Fibroblast of pulmonary artery (primary cell): ENCODE measurements around the gene KCNQ1OT1.

Experiments
- DNase-seq: peaks from one replicate; pipeline ENCODE4 v3.0.0-alpha.2; 2010; ENCODE audit warnings: low read depth
- H3K4me3 ChIP-seq: replicated peaks from 2 replicates; pipeline ENCODE4 v1.5.1; 2011; ENCODE audit warnings: low read depth, mild to moderate bottlenecking, control low read depth, low read length, moderate library complexity
- TF ChIP-seq, protein P1 (sequence below): IDR thresholded peaks from 2 replicates; pipeline ENCODE4 v1.5.1; 2011; ENCODE audit warnings: mild to moderate bottlenecking, control low read depth, low read length, inconsistent platforms; ENCODE audit errors: missing control alignments

KCNQ1OT1 gene

DNA sequence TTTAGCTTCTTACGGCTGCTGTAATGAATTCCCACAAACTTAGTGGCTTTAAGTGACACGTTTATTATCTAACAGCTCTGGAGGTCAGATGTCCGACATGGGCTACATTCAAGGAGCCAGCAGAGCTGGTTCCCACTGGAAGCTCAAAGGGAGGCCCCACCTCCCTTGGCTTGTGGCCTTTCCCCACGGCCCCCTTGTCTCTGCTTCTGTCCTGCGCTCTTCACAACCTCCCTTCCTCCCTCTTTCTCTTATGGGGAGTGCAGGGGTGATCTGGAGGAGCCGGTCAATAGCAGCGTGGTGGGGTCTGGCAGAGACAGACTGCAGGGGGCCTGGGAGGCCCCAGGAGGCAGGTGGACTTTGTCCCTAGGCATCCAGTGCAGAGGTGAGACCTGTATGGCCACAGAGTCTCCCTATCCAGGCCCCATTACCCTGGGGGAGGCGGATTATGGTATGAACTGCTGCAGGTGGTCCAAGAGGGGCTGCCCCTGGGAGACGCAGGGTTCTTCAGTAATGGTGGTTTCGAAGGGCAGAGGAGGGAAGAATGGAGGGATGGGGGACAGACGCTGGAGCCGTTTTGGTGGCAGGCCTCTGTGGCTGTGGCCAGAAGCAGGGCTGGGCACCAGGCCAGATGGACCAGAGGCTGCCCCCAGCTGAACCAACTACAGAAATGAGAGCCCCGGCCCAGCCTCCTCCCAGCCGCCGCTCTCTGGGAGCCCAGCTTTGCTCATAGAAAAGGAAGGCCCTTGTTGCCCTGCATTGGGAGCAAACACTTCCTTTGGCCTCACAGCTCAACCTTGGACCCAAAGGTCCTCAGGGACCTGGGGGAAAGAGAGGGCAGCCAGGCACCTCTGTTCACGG is 30.7 kb upstream of the KCNQ1OT1 start:
- DNase-seq, result no peak
- no peak overlapping the region for H3K4me3 ChIP-seq
- TF ChIP-seq, protein P1, sequence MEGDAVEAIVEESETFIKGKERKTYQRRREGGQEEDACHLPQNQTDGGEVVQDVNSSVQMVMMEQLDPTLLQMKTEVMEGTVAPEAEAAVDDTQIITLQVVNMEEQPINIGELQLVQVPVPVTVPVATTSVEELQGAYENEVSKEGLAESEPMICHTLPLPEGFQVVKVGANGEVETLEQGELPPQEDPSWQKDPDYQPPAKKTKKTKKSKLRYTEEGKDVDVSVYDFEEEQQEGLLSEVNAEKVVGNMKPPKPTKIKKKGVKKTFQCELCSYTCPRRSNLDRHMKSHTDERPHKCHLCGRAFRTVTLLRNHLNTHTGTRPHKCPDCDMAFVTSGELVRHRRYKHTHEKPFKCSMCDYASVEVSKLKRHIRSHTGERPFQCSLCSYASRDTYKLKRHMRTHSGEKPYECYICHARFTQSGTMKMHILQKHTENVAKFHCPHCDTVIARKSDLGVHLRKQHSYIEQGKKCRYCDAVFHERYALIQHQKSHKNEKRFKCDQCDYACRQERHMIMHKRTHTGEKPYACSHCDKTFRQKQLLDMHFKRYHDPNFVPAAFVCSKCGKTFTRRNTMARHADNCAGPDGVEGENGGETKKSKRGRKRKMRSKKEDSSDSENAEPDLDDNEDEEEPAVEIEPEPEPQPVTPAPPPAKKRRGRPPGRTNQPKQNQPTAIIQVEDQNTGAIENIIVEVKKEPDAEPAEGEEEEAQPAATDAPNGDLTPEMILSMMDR, result no peak

DNA sequence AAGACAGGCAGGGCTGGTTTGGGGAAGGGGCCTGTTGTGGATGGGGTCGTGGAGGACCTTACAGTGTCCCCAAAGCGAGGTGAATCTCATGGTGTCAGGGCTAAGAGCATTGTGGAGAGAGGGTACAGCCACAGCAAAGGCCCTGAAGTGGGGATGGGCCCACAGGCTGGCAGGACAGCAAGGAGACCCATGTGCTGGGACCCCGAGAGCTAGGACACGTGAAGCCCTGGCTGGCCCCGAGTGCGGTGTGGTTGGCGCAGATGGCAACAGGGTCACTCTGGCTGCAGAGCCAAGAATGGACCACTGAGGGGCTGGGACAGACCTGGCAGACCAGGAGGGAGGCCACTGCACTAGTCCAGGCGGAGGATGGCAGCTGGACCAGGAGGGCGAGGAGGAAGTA is 30.0 kb upstream of the KCNQ1OT1 start:
- DNase-seq, result no peak
- TF ChIP-seq, protein P1, result no peak
- no peak overlapping the region for H3K4me3 ChIP-seq

DNA sequence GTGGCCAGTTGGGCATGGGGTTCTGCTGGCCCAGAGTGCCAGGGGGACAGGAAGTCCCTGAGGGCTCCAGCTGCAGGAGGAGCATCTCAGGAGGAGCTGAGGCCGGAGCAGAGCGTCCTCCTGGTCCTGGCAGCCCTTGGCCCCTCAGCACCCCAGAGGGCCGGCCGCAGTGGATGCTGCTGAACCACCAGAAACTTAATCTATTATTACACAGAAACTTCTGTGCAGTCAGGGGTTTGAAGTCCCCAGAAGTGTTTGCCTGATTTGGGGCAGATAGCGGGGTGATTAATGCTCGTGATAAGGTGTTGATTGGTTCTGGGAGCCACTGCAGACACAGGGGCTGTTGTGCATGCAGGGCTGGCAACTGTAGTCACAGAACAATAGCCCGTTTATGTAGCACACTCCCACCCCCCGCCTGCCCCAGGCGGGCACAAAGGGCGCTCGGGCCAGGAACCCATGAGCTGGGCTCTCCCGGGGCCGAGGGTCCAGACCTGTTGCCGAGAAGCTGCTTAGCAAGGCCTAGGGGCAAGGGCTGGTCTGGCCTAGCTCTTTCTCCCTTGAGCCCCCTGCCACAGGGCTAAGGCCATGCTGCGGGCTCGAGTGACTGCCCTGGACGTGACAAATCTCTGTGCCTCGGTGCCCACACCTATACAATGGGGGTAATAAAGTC is 29.0 kb upstream of the KCNQ1OT1 start:
- no peak for DNase-seq
- H3K4me3 ChIP-seq, result no peak overlapping the region
- TF ChIP-seq, protein P1, result no peak

- no peak for DNase-seq
- TF ChIP-seq, protein P1, result no peak
- H3K4me3 ChIP-seq, result no peak overlapping the region
These were observed 28.4 kb upstream of the KCNQ1OT1 start for GRCh38 chr11:2728128-2728662.

DNA sequence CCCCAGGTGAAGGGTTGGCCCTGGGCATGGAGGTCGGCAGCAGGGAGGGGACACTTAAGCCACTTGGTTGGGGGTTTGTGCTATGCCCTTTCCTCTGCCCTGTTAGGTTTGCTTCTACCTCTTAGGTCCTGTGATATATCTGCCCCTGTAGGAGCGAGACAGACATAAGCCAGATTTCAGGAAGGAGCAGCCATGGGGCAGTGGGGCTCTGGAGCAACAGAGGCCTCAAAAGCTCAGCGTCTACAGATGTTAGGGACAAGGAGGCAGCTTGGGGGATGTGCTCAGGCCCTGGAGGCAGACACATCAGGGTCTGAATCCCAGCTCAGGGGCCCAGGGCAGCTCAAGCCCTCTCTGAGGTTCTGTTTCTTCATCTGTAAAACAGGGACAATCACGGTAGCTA is 27.2 kb upstream of the KCNQ1OT1 start:
- TF ChIP-seq, protein P1, result no peak
- H3K4me3 ChIP-seq, result no peak overlapping the region
- peak; percentile 35 for DNase-seq

GRCh38 chr11:2725368-2726300 is 25.8 kb upstream of the KCNQ1OT1 start:
- H3K4me3 ChIP-seq, result no peak overlapping the region
- TF ChIP-seq, protein P1, result no peak
- DNase-seq, result peak; percentile 82
